SU-DHL-6 (cell line): ENCODE data around the gene BMP2K.

Source experiments
- H2AFZ ChIP-seq: fragments of 200-600 bp; sonication (generic); 2 replicates; pipeline ENCODE4 v1.6.1; 2014; ENCODE audit warnings: low read depth, mild to moderate bottlenecking, moderate library complexity, mixed read lengths, antibody characterized with exemption, low read length; ENCODE audit not compliant: severe bottlenecking
- H3F3A ChIP-seq: fragments of 200-600 bp; shearing (Covaris generic); 2 replicates; pipeline ENCODE4 v1.6.0; 2016; ENCODE audit warnings: antibody characterized with exemption, mild to moderate bottlenecking; ENCODE audit not compliant: insufficient read depth
- H3K27ac ChIP-seq: fragments of 200-600 bp; sonication (generic); 2 replicates; pipeline ENCODE4 v1.5.1; 2016; ENCODE audit warnings: low read depth, mild to moderate bottlenecking, low read length, moderate library complexity, mixed read lengths
- H3K27me3 ChIP-seq: fragments of 200-600 bp; sonication (generic), shearing (Covaris generic); 2 replicates; pipeline ENCODE4 v1.6.0; 2014; ENCODE audit warnings: mild to moderate bottlenecking, low read length
- H3K36me3 ChIP-seq: fragments of 200-600 bp; sonication (generic); 2 replicates; pipeline ENCODE4 v1.6.1; 2014; ENCODE audit warnings: mild to moderate bottlenecking, low read length, mixed read lengths
- H3K4me2 ChIP-seq: fragments of 300-600, 200-600 bp; shearing (Covaris generic), sonication (generic); 2 replicates; pipeline ENCODE4 v1.6.0; 2014; ENCODE audit warnings: low read length, low read depth, mild to moderate bottlenecking; ENCODE audit not compliant: poor library complexity, severe bottlenecking
- H3K4me3 ChIP-seq: fragments of 200-600 bp; sonication (generic); 2 replicates; pipeline ENCODE4 v1.5.1; 2014; ENCODE audit warnings: antibody characterized with exemption, low read length, mild to moderate bottlenecking, mixed read lengths; ENCODE audit not compliant: insufficient read depth, poor library complexity, severe bottlenecking
- H3K79me2 ChIP-seq: fragments of 200-600 bp; sonication (generic); 2 replicates; pipeline ENCODE4 v1.6.1; 2014; ENCODE audit warnings: mild to moderate bottlenecking, low read length, moderate library complexity; ENCODE audit not compliant: insufficient read depth
- H3K9ac ChIP-seq: fragments of 200-600 bp; sonication (generic); 2 replicates; pipeline ENCODE4 v1.7.0; 2014; ENCODE audit warnings: mild to moderate bottlenecking, low read length
- H3K9me2 ChIP-seq: fragments of 200-600 bp; sonication (generic); replicated peaks from 2 replicates; pipeline ENCODE4 v1.6.1; 2014; ENCODE audit warnings: low read length; ENCODE audit not compliant: insufficient read depth
- H3K9me3 ChIP-seq: fragments of 200-600 bp; sonication (generic); 2 replicates; pipeline ENCODE4 v1.6.1; 2014; ENCODE audit warnings: low read length, mixed read lengths; ENCODE audit not compliant: insufficient read depth
- H4K20me1 ChIP-seq: fragments of 200-600 bp; sonication (generic); 2 replicates; pipeline ENCODE4 v1.6.1; 2014; ENCODE audit warnings: low read depth, mild to moderate bottlenecking, antibody characterized with exemption, low read length, moderate library complexity, mixed read lengths
- CTCF ChIP-seq: fragments of 200-600 bp; sonication (generic); IDR thresholded peaks from one replicate; pipeline ENCODE4 v1.5.1; 2017; ENCODE audit warnings: antibody characterized with exemption, mild to moderate bottlenecking, low read length, moderate library complexity; ENCODE audit not compliant: insufficient read depth, poor library complexity, severe bottlenecking
- EZH2phosphoT487 ChIP-seq: fragments of 200-600 bp; sonication (generic), shearing (Covaris generic); conservative IDR thresholded peaks from 2 replicates; pipeline ENCODE4 v1.6.1; 2018; ENCODE audit warnings: mild to moderate bottlenecking, antibody characterized with exemption, low read length, moderate library complexity, mixed read lengths

BMP2K gene

GRCh38 chr4:78734441-78735162, 41.5 kb upstream of the BMP2K start:
- Histone ChIP-seq H3K79me2 (no peaks in the 10 kb centered on the region), H3K36me3 (no peaks in the 10 kb centered on the region), H3K4me2 (no peak overlapping the region), H3K9me3 (no peaks in the 10 kb centered on the region), H2AFZ (no peak overlapping the region), H3K9ac (no peak overlapping the region), H3K4me3 (no peak overlapping the region), H3K27me3 (no peaks in the 10 kb centered on the region), H3K27ac (no peak overlapping the region), H3F3A (no peaks in the 10 kb centered on the region), H3K9me2 (no peaks in the 10 kb centered on the region), H4K20me1 (no peaks in the 10 kb centered on the region)
- TF ChIP-seq CTCF (no peak), EZH2phosphoT487 (no peak)

- Histone ChIP-seq H3K4me2 (no peak overlapping the region), H3K36me3 (no peaks in the 10 kb centered on the region), H3K4me3 (no peak overlapping the region), H3K9me3 (no peaks in the 10 kb centered on the region), H3K79me2 (no peaks in the 10 kb centered on the region), H4K20me1 (no peaks in the 10 kb centered on the region), H3K9me2 (no peaks in the 10 kb centered on the region), H3K9ac (no peak overlapping the region), H3K27me3 (no peaks in the 10 kb centered on the region), H3K27ac (no peak overlapping the region), H3F3A (no peaks in the 10 kb centered on the region), H2AFZ (no peak overlapping the region)
- no peak for TF ChIP-seq CTCF
- no peak for TF ChIP-seq EZH2phosphoT487
These were observed 40.5 kb upstream of the BMP2K start for GRCh38 chr4:78735697-78736096.

GRCh38 chr4:78737035-78737434, 39.1 kb upstream of the BMP2K start:
- H3K4me3 ChIP-seq = no peak overlapping the region
- H3K4me2 ChIP-seq = no peak overlapping the region
- H3K79me2 ChIP-seq = no peaks in the 10 kb centered on the region
- TF ChIP-seq CTCF (no peak), EZH2phosphoT487 (no peak)
- no peaks in the 10 kb centered on the region for H3K27me3 ChIP-seq
- H3K36me3 ChIP-seq = no peaks in the 10 kb centered on the region
- no peaks in the 10 kb centered on the region for H3F3A ChIP-seq
- no peaks in the 10 kb centered on the region for H3K9me2 ChIP-seq
- no peak overlapping the region for H2AFZ ChIP-seq
- H4K20me1 ChIP-seq = no peaks in the 10 kb centered on the region
- no peak overlapping the region for H3K27ac ChIP-seq
- no peak overlapping the region for H3K9ac ChIP-seq
- no peaks in the 10 kb centered on the region for H3K9me3 ChIP-seq
